Epidermal melanocyte (primary cell): Measurements from ENCODE around the gene ERCC2.

Source experiments
- DNase-seq: peaks from one replicate; pipeline ENCODE4 v3.0.0; 2011; ENCODE audit warnings: low spot score; ENCODE audit not compliant: insufficient read length

Gene ERCC2

GRCh38 chr19:45355910-45356309 is 14.5 kb downstream of the ERCC2 start:
- peak; percentile 4 for DNase-seq

- peak; percentile 17 for DNase-seq
Observed at GRCh38 chr19:45355402-45355801, 15.0 kb downstream of the ERCC2 start.

- peak; percentile 9 for DNase-seq
Observed at GRCh38 chr19:45354241-45354842, 16.0 kb downstream of the ERCC2 start.

- peak; percentile 11 for DNase-seq
Observed at GRCh38 chr19:45352914-45353796, 17.2 kb downstream of the ERCC2 start.

GRCh38 chr19:45352471-45352870 is 17.9 kb downstream of the ERCC2 start:
- peak; percentile 11 for DNase-seq

GRCh38 chr19:45352062-45352461 is 18.3 kb downstream of the ERCC2 start:
- DNase-seq: peak; percentile 11

- no peak for DNase-seq
Observed at GRCh38 chr19:45351401-45351952, 18.9 kb downstream of the ERCC2 start.

GRCh38 chr19:45350477-45351058 is 19.8 kb downstream of the ERCC2 start:
- DNase-seq: peak; percentile 13

GRCh38 chr19:45349430-45349941 is 20.9 kb downstream of the ERCC2 start:
- peak; percentile 10 for DNase-seq

GRCh38 chr19:45349126-45349415 is 21.3 kb downstream of the ERCC2 start:
- DNase-seq: no peak

- no peak for DNase-seq
Observed at GRCh38 chr19:45348367-45349125, 21.8 kb downstream of the ERCC2 start.

GRCh38 chr19:45347570-45348366 is 22.6 kb downstream of the ERCC2 start:
- no peak for DNase-seq

- DNase-seq: no peak
Observed at GRCh38 chr19:45346449-45346848, 23.9 kb downstream of the ERCC2 start.

- DNase-seq: no peak
Observed at GRCh38 chr19:45345506-45345860, 24.9 kb downstream of the ERCC2 start.

GRCh38 chr19:45344621-45345505 is 25.5 kb downstream of the ERCC2 start:
- DNase-seq: no peak

- no peak for DNase-seq
Observed at GRCh38 chr19:45342911-45343310, 27.5 kb downstream of the ERCC2 start.

- DNase-seq: no peak
Observed at GRCh38 chr19:45340899-45341453, 29.4 kb downstream of the ERCC2 start.

GRCh38 chr19:45340232-45340898 is 30.0 kb downstream of the ERCC2 start, which contains the start of gene KLC3:
Gene KLC3 (plus strand): TSS chr19:45340750. CDS start chr19:45345542, 4,792 bp downstream.
- DNase-seq: no peak

- DNase-seq: no peak
Observed at GRCh38 chr19:45339629-45340028, 30.7 kb downstream of the ERCC2 start.
